ENCODE results near the gene ZNF335.
"Not testable (repeated sequence)": the region's sequence is repeated elsewhere in the genome, so short reads cannot be mapped to it uniquely, and the experiment has no call there.

The ZNF335 gene

GRCh38 chr20:45991616-45992015 is 19.6 kb upstream of the ZNF335 start:
- DNase-seq (ENCODE audit: low read depth in 1 of 2, low spot score in 1 of 2), result peak in 1 of 2 experiments; percentile 55
- no peak overlapping the region for H3K4me3 ChIP-seq (replicated peaks; ENCODE audit: insufficient read depth, low read length)
- H3K27me3 ChIP-seq (ENCODE audit: insufficient read depth, poor library complexity, severe bottlenecking), result peaks cover 3% of the 10 kb centered on the region
- TF ChIP-seq GABPA (IDR thresholded peaks at IDR 0.05; ENCODE audit: low read depth) (no peak), POLR2AphosphoS5 (IDR thresholded peaks at IDR 0.05; ENCODE audit: low read depth) (no peak), REST (IDR thresholded peaks at IDR 0.05; ENCODE audit: insufficient replicate concordance, low read depth) (no peak), SPI1 (IDR thresholded peaks at IDR 0.05; ENCODE audit: borderline replicate concordance, low read depth) (no peak), CTCF (IDR thresholded peaks at IDR 0.05; ENCODE audit: insufficient read depth, low read length) (no peak)
- H3K27ac ChIP-seq (replicated peaks), result no peak overlapping the region

GRCh38 chr20:45988830-45989229 is 16.8 kb upstream of the ZNF335 start:
- not testable (repeated sequence) for H3K4me3 ChIP-seq (replicated peaks; ENCODE audit: insufficient read depth, low read length); H3K27me3 ChIP-seq (ENCODE audit: insufficient read depth, poor library complexity, severe bottlenecking); DNase-seq (ENCODE audit: low read depth in 1 of 2, low spot score in 1 of 2); H3K27ac ChIP-seq (replicated peaks)

- no peak overlapping the region for H3K27ac ChIP-seq (replicated peaks)
- DNase-seq (ENCODE audit: low read depth in 1 of 2, low spot score in 1 of 2), result peak; percentile 50 to 75
- H3K4me3 ChIP-seq (replicated peaks; ENCODE audit: insufficient read depth, low read length), result no peak overlapping the region
- peaks cover 3% of the 10 kb centered on the region for H3K27me3 ChIP-seq (ENCODE audit: insufficient read depth, poor library complexity, severe bottlenecking)
- TF ChIP-seq GABPA (IDR thresholded peaks at IDR 0.05; ENCODE audit: low read depth) (no peak), SPI1 (IDR thresholded peaks at IDR 0.05; ENCODE audit: borderline replicate concordance, low read depth) (no peak), REST (IDR thresholded peaks at IDR 0.05; ENCODE audit: insufficient replicate concordance, low read depth) (no peak), CTCF (IDR thresholded peaks at IDR 0.05; ENCODE audit: insufficient read depth, low read length) (peak; percentile 91), POLR2AphosphoS5 (IDR thresholded peaks at IDR 0.05; ENCODE audit: low read depth) (no peak)
Observed at GRCh38 chr20:45987108-45987780, 15.2 kb upstream of the ZNF335 start.

GRCh38 chr20:45985573-45985972 is 13.6 kb upstream of the ZNF335 start:
- no peak overlapping the region for H3K4me3 ChIP-seq (replicated peaks; ENCODE audit: insufficient read depth, low read length)
- no peak overlapping the region for H3K27ac ChIP-seq (replicated peaks)
- TF ChIP-seq CTCF (IDR thresholded peaks at IDR 0.05; ENCODE audit: insufficient read depth, low read length) (no peak), SPI1 (IDR thresholded peaks at IDR 0.05; ENCODE audit: borderline replicate concordance, low read depth) (no peak), REST (IDR thresholded peaks at IDR 0.05; ENCODE audit: insufficient replicate concordance, low read depth) (no peak), POLR2AphosphoS5 (IDR thresholded peaks at IDR 0.05; ENCODE audit: low read depth) (no peak), GABPA (IDR thresholded peaks at IDR 0.05; ENCODE audit: low read depth) (no peak)
- DNase-seq (ENCODE audit: low read depth in 1 of 2, low spot score in 1 of 2), result no peak
- H3K27me3 ChIP-seq (ENCODE audit: insufficient read depth, poor library complexity, severe bottlenecking), result peaks cover 3% of the 10 kb centered on the region
